ENCODE results near the gene ZSCAN31.
A peak's percentile ranks its signal among the peaks of the same experiment; 100 is the strongest.
"Not testable (repeated sequence)": the region's sequence is repeated elsewhere in the genome, so short reads cannot be mapped to it uniquely, and the experiment has no call there.

Gene ZSCAN31

GRCh38 chr6:28335564-28336283 lies at the start of gene ZSCAN31:
Gene ZSCAN31 (minus strand): TSS chr6:28336148. CDS start chr6:28329683, 6,465 bp downstream.
- DNase-seq, result peak; percentile 96

GRCh38 chr6:28384143-28384533 lies 48.2 kb upstream of the ZSCAN31 start:
- DNase-seq, result no peak

- DNase-seq, result peak; percentile 89
Observed at GRCh38 chr6:28383235-28384142, 47.5 kb upstream of the ZSCAN31 start.

- no peak for DNase-seq
Observed at GRCh38 chr6:28380381-28380780, 44.4 kb upstream of the ZSCAN31 start.

GRCh38 chr6:28378644-28379043 lies 42.7 kb upstream of the ZSCAN31 start:
- no peak for DNase-seq

GRCh38 chr6:28377879-28378278 lies 41.9 kb upstream of the ZSCAN31 start:
- no peak for DNase-seq

- DNase-seq, result no peak
Observed at GRCh38 chr6:28373925-28374324, 38.0 kb upstream of the ZSCAN31 start.

GRCh38 chr6:28371706-28372451 lies 35.9 kb upstream of the ZSCAN31 start:
- DNase-seq, result no peak

GRCh38 chr6:28371280-28371679 lies 35.3 kb upstream of the ZSCAN31 start:
- no peak for DNase-seq

GRCh38 chr6:28370440-28370839 lies 34.5 kb upstream of the ZSCAN31 start:
- no peak for DNase-seq

GRCh38 chr6:28369463-28369862 lies 33.5 kb upstream of the ZSCAN31 start:
- DNase-seq, result no peak

GRCh38 chr6:28368522-28368921 lies 32.6 kb upstream of the ZSCAN31 start:
- DNase-seq, result no peak

- DNase-seq, result not testable (repeated sequence)
Observed at GRCh38 chr6:28365590-28365989, 29.6 kb upstream of the ZSCAN31 start.

- DNase-seq, result no peak
Observed at GRCh38 chr6:28360961-28361360, 25.0 kb upstream of the ZSCAN31 start.

GRCh38 chr6:28359562-28359961 lies 23.6 kb upstream of the ZSCAN31 start:
- not testable (repeated sequence) for DNase-seq

- DNase-seq, result no peak
Observed at GRCh38 chr6:28357036-28357435, 21.1 kb upstream of the ZSCAN31 start.

- DNase-seq, result no peak
Observed at GRCh38 chr6:28356666-28357020, 20.7 kb upstream of the ZSCAN31 start.

- DNase-seq, result peak; percentile 59
Observed at GRCh38 chr6:28355743-28356665, 20.1 kb upstream of the ZSCAN31 start.

GRCh38 chr6:28354688-28355554 lies 19.0 kb upstream of the ZSCAN31 start:
- DNase-seq, result no peak

GRCh38 chr6:28353981-28354676 lies 18.2 kb upstream of the ZSCAN31 start:
- DNase-seq, result peak; percentile 75

- no peak for DNase-seq
Observed at GRCh38 chr6:28353356-28353755, 17.4 kb upstream of the ZSCAN31 start.
